HepG2 (cell line): ENCODE data around the gene GLYR1. TPM values are rescaled to one million over a fixed set of nuclear protein-coding genes. Genes with fewer than 3 reads are reported as not detected.

ENCODE experiments used
- ARHGAP35 ChIP-seq: sonication (generic); formaldehyde crosslinking; IDR thresholded peaks from 2 replicates; pipeline ENCODE4 v1.9.0; 2022; ENCODE audit warnings: mild to moderate bottlenecking, inconsistent platforms, moderate library complexity, missing genetic modification reagents, borderline replicate concordance
- BCL6 ChIP-seq: IDR thresholded peaks from 2 replicates; pipeline ENCODE4 v1.6.1; 2016; ENCODE audit warnings: missing genetic modification reagents, missing compliant biosample characterization
- CENPX ChIP-seq: sonication (generic); formaldehyde crosslinking; IDR thresholded peaks from 2 replicates; pipeline ENCODE4 v1.9.0; 2021; ENCODE audit warnings: mild to moderate bottlenecking, missing genetic modification reagents, moderate library complexity
- CREM ChIP-seq, 2 experiments: sonication (generic) in 1 of 2; formaldehyde crosslinking in 1 of 2; IDR thresholded peaks; 2 replicates each; pipeline versions ENCODE4 v1.4.0 to v1.6.1; 2016 to 2020; ENCODE audit warnings: antibody characterized with exemption in 1 of 2, mild to moderate bottlenecking in 1 of 2, missing genetic modification reagents in 1 of 2
- KAT2B ChIP-seq: fragments of 150-350 bp; IDR thresholded peaks from 2 replicates; pipeline ENCODE4 v1.6.1; 2014; ENCODE audit warnings: low read depth, low read length, borderline replicate concordance
- KLF13 ChIP-seq: sonication (generic); formaldehyde crosslinking; IDR thresholded peaks from 2 replicates; pipeline ENCODE4 v1.4.0; 2020; ENCODE audit warnings: mild to moderate bottlenecking, missing genetic modification reagents
- NBN ChIP-seq: fragments of 450-650 bp; conservative IDR thresholded peaks from 2 replicates; pipeline ENCODE4 v1.6.1; 2017
- NFE2L2 ChIP-seq: fragments of 150-350 bp; IDR thresholded peaks from 2 replicates; pipeline ENCODE4 v1.6.1; 2014; ENCODE audit warnings: low read length
- RXRA ChIP-seq: sonication (generic); formaldehyde crosslinking; IDR thresholded peaks from 2 replicates; pipeline ENCODE4 v1.5.1; 2020; ENCODE audit warnings: missing genetic modification reagents
- SIX1 ChIP-seq: sonication (generic); formaldehyde crosslinking; IDR thresholded peaks from 2 replicates; pipeline ENCODE4 v1.4.0; 2020; ENCODE audit warnings: missing genetic modification reagents, borderline replicate concordance
- STAG1 ChIP-seq: sonication (generic); formaldehyde crosslinking; IDR thresholded peaks from 2 replicates; pipeline ENCODE4 v1.4.0; 2020; ENCODE audit warnings: missing genetic modification reagents
- TAF1 ChIP-seq: sonication (generic); formaldehyde crosslinking; IDR thresholded peaks from 2 replicates; pipeline ENCODE4 v1.4.0; 2020; ENCODE audit warnings: missing genetic modification reagents
- ZNF232 ChIP-seq: sonication (generic); formaldehyde crosslinking; IDR thresholded peaks from 2 replicates; pipeline ENCODE4 v1.4.0; 2020; ENCODE audit warnings: missing genetic modification reagents, borderline replicate concordance
- ZNF383 ChIP-seq: sonication (generic); formaldehyde crosslinking; IDR thresholded peaks from 2 replicates; pipeline ENCODE4 v1.4.0; 2020; ENCODE audit warnings: missing genetic modification reagents, mild to moderate bottlenecking, borderline replicate concordance
- ZNF605 ChIP-seq: sonication (generic); formaldehyde crosslinking; IDR thresholded peaks from 2 replicates; pipeline ENCODE4 v1.8.0; 2022; ENCODE audit warnings: mild to moderate bottlenecking, missing genetic modification reagents
- polyA plus RNA-seq, 8 experiments: library from polyadenylated mRNA; depleted of rRNA in 3 of 8; stranded (reverse) in 7 of 8; unstranded in 1 of 8; fragments of >200 nt; fragmentation: Illumina TruSeq in 4 of 8; extraction: Trizol in 4 of 8; gene quantifications; 2 replicates each; pipeline versions ENCODE4 v1.2.1 to v1.2.3, GENCODE V29; 2011 to 2016; ENCODE audit warnings: low read depth in 4 of 8, missing spikeins in 1 of 8, mixed read lengths in 1 of 8; ENCODE audit not compliant: insufficient read depth in 1 of 8
- total RNA-seq, 5 experiments: library from RNA; depleted of rRNA; stranded (reverse); fragments of >200 nt; fragmentation: Illumina TruSeq; extraction: Trizol; gene quantifications; 2 replicates each; pipeline ENCODE4 v1.2.3, GENCODE V29; 2016; ENCODE audit warnings: low read depth in 1 of 5
- TF ChIP-seq, protein P1 (sequence below): sonication (generic); formaldehyde crosslinking; IDR thresholded peaks from 2 replicates; pipeline ENCODE4 v1.5.0; 2020; ENCODE audit warnings: missing genetic modification reagents
- TF ChIP-seq, protein P2 (sequence below): sonication (generic); formaldehyde crosslinking; conservative IDR thresholded peaks from 2 replicates; pipeline ENCODE4 v1.8.0; 2022; ENCODE audit warnings: low read depth, missing genetic modification reagents
- TF ChIP-seq, protein P3 (sequence below): sonication (generic); formaldehyde crosslinking; IDR thresholded peaks from 2 replicates; pipeline ENCODE4 v1.5.0; 2020; ENCODE audit warnings: missing genetic modification reagents
- TF ChIP-seq, protein P4 (sequence below): sonication (generic); formaldehyde crosslinking; IDR thresholded peaks from 2 replicates; pipeline ENCODE4 v1.5.0; 2020; ENCODE audit warnings: mild to moderate bottlenecking, missing genetic modification reagents, borderline replicate concordance

The GLYR1 gene
- total and polyA plus RNA-seq, 2 of the 13 experiments (the other 11 are each of a cell fraction or from before 2014, with no cell fraction given) = 28.3 to 48.7 TPM

DNA sequence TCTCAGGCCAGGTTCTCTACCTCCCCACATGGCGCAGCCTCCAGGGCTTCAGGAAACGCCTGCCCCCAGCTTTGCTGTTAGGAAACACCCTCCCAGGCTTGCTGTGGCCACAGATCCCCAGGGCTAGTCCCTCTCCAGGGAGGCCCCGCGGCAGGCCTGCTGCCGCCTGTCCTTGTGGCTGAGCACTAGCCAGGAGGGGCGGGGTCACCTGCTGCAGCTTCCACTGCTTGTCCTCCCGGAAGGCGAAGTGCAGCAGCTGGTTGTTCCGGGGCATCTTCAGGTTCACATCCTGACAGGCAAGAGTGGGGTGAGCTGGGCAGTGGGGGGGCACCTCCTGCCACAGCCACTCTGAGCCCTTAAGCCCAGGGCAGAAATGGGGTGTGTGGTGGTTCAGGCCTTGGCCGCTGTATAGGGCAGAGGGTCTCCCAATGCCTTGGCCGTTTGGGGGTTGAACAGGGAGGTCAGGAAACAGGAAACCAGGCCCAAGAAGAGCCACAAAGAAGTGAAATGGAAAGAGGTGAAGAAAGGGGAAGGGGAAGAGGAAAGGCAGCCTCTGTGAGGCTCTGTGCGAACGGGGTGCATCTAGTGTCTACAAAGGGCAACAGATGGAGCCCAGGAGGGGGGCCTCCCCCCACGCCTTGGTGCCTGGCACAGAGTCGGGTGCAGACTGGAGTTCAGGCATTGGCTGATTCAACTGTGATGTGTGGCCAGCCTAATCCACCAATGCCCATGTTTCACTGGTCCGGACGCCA lies 46.6 kb downstream of the GLYR1 start (continued):
- TF ChIP-seq, protein P1, sequence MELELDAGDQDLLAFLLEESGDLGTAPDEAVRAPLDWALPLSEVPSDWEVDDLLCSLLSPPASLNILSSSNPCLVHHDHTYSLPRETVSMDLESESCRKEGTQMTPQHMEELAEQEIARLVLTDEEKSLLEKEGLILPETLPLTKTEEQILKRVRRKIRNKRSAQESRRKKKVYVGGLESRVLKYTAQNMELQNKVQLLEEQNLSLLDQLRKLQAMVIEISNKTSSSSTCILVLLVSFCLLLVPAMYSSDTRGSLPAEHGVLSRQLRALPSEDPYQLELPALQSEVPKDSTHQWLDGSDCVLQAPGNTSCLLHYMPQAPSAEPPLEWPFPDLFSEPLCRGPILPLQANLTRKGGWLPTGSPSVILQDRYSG = no peak
- TF ChIP-seq STAG1 (CRISPR knock-in tag) (0 out of 2 replicates have a peak, but pooled peaks have one; percentile 2), NBN (no peak), ZNF383 (CRISPR knock-in tag) (no peak), ARHGAP35 (CRISPR knock-in tag) (no peak), SIX1 (CRISPR knock-in tag) (no peak), TAF1 (CRISPR knock-in tag) (no peak), BCL6 (no peak), KLF13 (CRISPR knock-in tag) (no peak), CENPX (CRISPR knock-in tag) (no peak), RXRA (CRISPR knock-in tag) (peak; percentile 41), ZNF605 (CRISPR knock-in tag) (0 out of 2 replicates have a peak, but pooled peaks have one; percentile 28), ZNF232 (CRISPR knock-in tag) (no peak), KAT2B (no peak), CREM (IDR thresholded peaks at IDR 0.05) (no peak), CREM (CRISPR knock-in tag; IDR thresholded peaks at IDR 0.05) (no peak), NFE2L2 (no peak)
- TF ChIP-seq, protein P2, sequence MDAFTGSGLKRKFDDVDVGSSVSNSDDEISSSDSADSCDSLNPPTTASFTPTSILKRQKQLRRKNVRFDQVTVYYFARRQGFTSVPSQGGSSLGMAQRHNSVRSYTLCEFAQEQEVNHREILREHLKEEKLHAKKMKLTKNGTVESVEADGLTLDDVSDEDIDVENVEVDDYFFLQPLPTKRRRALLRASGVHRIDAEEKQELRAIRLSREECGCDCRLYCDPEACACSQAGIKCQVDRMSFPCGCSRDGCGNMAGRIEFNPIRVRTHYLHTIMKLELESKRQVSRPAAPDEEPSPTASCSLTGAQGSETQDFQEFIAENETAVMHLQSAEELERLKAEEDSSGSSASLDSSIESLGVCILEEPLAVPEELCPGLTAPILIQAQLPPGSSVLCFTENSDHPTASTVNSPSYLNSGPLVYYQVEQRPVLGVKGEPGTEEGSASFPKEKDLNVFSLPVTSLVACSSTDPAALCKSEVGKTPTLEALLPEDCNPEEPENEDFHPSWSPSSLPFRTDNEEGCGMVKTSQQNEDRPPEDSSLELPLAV (CRISPR knock-in tag) = no peak
- TF ChIP-seq, protein P3, sequence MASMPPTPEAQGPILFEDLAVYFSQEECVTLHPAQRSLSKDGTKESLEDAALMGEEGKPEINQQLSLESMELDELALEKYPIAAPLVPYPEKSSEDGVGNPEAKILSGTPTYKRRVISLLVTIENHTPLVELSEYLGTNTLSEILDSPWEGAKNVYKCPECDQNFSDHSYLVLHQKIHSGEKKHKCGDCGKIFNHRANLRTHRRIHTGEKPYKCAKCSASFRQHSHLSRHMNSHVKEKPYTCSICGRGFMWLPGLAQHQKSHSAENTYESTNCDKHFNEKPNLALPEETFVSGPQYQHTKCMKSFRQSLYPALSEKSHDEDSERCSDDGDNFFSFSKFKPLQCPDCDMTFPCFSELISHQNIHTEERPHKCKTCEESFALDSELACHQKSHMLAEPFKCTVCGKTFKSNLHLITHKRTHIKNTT (CRISPR knock-in tag) = no peak
- TF ChIP-seq, protein P4, sequence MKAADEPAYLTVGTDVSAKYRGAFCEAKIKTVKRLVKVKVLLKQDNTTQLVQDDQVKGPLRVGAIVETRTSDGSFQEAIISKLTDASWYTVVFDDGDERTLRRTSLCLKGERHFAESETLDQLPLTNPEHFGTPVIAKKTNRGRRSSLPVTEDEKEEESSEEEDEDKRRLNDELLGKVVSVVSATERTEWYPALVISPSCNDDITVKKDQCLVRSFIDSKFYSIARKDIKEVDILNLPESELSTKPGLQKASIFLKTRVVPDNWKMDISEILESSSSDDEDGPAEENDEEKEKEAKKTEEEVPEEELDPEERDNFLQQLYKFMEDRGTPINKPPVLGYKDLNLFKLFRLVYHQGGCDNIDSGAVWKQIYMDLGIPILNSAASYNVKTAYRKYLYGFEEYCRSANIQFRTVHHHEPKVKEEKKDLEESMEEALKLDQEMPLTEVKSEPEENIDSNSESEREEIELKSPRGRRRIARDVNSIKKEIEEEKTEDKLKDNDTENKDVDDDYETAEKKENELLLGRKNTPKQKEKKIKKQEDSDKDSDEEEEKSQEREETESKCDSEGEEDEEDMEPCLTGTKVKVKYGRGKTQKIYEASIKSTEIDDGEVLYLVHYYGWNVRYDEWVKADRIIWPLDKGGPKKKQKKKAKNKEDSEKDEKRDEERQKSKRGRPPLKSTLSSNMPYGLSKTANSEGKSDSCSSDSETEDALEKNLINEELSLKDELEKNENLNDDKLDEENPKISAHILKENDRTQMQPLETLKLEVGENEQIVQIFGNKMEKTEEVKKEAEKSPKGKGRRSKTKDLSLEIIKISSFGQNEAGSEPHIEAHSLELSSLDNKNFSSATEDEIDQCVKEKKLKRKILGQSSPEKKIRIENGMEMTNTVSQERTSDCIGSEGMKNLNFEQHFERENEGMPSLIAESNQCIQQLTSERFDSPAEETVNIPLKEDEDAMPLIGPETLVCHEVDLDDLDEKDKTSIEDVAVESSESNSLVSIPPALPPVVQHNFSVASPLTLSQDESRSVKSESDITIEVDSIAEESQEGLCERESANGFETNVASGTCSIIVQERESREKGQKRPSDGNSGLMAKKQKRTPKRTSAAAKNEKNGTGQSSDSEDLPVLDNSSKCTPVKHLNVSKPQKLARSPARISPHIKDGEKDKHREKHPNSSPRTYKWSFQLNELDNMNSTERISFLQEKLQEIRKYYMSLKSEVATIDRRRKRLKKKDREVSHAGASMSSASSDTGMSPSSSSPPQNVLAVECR (CRISPR knock-in tag) = peak; percentile 43; the same call in 1 of the 2 replicates
